H1 (cell line): ENCODE data around the gene IER5. TPM values are rescaled to one million over a fixed set of nuclear protein-coding genes. Genes with fewer than 3 reads are reported as not detected.
A peak's percentile ranks its signal among the peaks of the same experiment; 100 is the strongest.

ENCODE experiments used
- ASH2L ChIP-seq: fragments of 200-600, 300-600 bp; sonication (generic); IDR thresholded peaks from one replicate; pipeline ENCODE4 v1.7.1; 2017; ENCODE audit warnings: low read length
- BACH1 ChIP-seq: IDR thresholded peaks from 2 replicates; pipeline ENCODE4 v1.6.1; 2012; ENCODE audit warnings: low read length, improper control_type of control experiment
- BCL11A ChIP-seq, 2 experiments: IDR thresholded peaks; one replicate each; pipeline ENCODE4 v1.6.1; 2011; ENCODE audit warnings: low read depth in 2 of 2, low read length in 2 of 2, mild to moderate bottlenecking in 2 of 2
- CREB1 ChIP-seq: IDR thresholded peaks from 2 replicates; pipeline ENCODE4 v1.6.1; 2012; ENCODE audit warnings: inconsistent platforms
- JUND ChIP-seq: IDR thresholded peaks from 2 replicates; pipeline ENCODE4 v1.6.1; 2011; ENCODE audit warnings: mild to moderate bottlenecking, improper control_type of control experiment, low read length
- RNF2 ChIP-seq: fragments of 200-900, 300-1000 bp; sonication (generic); IDR thresholded peaks from 2 replicates; pipeline ENCODE4 v1.7.1; 2016; ENCODE audit warnings: borderline replicate concordance, low read depth, mild to moderate bottlenecking, antibody characterized with exemption, low read length; ENCODE audit not compliant: poor library complexity, severe bottlenecking; ENCODE audit errors: missing control alignments
- SRF ChIP-seq: IDR thresholded peaks from 2 replicates; pipeline ENCODE4 v1.6.1; 2011; ENCODE audit warnings: mild to moderate bottlenecking, low read depth, low read length, moderate library complexity
- polyA plus RNA-seq, 7 experiments: library from polyadenylated mRNA; depleted of rRNA in 3 of 7; stranded (reverse) in 5 of 7; unstranded in 2 of 7; fragments of >200 nt in 5 of 7; fragments of 200-250 nt in 2 of 7; gene quantifications; 1 replicate in 5 of 7; 2 replicates in 1 of 7; 4 replicates in 1 of 7; pipeline versions ENCODE4 v1.2.1 to v1.2.3, GENCODE V29; 2011 to 2013; ENCODE audit warnings: missing spikeins in 2 of 7, mixed read lengths in 2 of 7
- total RNA-seq: library from RNA; stranded (reverse); fragmentation: NEBNext Ultra II Directional; extraction: Animal tissue kit (Norgen Biotek cat#: 25700); gene quantifications from 2 replicates; pipeline ENCODE4 v1.2.1, GENCODE V29; 2021
- TF ChIP-seq, protein P1 (sequence below): fragments of 300-600 bp; sonication (generic); IDR thresholded peaks from 2 replicates; pipeline ENCODE4 v1.7.1; 2012; ENCODE audit warnings: low read length, moderate library complexity, mild to moderate bottlenecking, inconsistent platforms; ENCODE audit not compliant: insufficient replicate concordance

Gene IER5
- total and polyA plus RNA-seq, 2 of the 8 experiments (the other 6 are each of a cell fraction or from before 2014, with no cell fraction given): 3.5 to 7.7 TPM

GRCh38 chr1:181094416-181095212 is 6.1 kb downstream of the IER5 start (continued):
- TF ChIP-seq, protein P1, sequence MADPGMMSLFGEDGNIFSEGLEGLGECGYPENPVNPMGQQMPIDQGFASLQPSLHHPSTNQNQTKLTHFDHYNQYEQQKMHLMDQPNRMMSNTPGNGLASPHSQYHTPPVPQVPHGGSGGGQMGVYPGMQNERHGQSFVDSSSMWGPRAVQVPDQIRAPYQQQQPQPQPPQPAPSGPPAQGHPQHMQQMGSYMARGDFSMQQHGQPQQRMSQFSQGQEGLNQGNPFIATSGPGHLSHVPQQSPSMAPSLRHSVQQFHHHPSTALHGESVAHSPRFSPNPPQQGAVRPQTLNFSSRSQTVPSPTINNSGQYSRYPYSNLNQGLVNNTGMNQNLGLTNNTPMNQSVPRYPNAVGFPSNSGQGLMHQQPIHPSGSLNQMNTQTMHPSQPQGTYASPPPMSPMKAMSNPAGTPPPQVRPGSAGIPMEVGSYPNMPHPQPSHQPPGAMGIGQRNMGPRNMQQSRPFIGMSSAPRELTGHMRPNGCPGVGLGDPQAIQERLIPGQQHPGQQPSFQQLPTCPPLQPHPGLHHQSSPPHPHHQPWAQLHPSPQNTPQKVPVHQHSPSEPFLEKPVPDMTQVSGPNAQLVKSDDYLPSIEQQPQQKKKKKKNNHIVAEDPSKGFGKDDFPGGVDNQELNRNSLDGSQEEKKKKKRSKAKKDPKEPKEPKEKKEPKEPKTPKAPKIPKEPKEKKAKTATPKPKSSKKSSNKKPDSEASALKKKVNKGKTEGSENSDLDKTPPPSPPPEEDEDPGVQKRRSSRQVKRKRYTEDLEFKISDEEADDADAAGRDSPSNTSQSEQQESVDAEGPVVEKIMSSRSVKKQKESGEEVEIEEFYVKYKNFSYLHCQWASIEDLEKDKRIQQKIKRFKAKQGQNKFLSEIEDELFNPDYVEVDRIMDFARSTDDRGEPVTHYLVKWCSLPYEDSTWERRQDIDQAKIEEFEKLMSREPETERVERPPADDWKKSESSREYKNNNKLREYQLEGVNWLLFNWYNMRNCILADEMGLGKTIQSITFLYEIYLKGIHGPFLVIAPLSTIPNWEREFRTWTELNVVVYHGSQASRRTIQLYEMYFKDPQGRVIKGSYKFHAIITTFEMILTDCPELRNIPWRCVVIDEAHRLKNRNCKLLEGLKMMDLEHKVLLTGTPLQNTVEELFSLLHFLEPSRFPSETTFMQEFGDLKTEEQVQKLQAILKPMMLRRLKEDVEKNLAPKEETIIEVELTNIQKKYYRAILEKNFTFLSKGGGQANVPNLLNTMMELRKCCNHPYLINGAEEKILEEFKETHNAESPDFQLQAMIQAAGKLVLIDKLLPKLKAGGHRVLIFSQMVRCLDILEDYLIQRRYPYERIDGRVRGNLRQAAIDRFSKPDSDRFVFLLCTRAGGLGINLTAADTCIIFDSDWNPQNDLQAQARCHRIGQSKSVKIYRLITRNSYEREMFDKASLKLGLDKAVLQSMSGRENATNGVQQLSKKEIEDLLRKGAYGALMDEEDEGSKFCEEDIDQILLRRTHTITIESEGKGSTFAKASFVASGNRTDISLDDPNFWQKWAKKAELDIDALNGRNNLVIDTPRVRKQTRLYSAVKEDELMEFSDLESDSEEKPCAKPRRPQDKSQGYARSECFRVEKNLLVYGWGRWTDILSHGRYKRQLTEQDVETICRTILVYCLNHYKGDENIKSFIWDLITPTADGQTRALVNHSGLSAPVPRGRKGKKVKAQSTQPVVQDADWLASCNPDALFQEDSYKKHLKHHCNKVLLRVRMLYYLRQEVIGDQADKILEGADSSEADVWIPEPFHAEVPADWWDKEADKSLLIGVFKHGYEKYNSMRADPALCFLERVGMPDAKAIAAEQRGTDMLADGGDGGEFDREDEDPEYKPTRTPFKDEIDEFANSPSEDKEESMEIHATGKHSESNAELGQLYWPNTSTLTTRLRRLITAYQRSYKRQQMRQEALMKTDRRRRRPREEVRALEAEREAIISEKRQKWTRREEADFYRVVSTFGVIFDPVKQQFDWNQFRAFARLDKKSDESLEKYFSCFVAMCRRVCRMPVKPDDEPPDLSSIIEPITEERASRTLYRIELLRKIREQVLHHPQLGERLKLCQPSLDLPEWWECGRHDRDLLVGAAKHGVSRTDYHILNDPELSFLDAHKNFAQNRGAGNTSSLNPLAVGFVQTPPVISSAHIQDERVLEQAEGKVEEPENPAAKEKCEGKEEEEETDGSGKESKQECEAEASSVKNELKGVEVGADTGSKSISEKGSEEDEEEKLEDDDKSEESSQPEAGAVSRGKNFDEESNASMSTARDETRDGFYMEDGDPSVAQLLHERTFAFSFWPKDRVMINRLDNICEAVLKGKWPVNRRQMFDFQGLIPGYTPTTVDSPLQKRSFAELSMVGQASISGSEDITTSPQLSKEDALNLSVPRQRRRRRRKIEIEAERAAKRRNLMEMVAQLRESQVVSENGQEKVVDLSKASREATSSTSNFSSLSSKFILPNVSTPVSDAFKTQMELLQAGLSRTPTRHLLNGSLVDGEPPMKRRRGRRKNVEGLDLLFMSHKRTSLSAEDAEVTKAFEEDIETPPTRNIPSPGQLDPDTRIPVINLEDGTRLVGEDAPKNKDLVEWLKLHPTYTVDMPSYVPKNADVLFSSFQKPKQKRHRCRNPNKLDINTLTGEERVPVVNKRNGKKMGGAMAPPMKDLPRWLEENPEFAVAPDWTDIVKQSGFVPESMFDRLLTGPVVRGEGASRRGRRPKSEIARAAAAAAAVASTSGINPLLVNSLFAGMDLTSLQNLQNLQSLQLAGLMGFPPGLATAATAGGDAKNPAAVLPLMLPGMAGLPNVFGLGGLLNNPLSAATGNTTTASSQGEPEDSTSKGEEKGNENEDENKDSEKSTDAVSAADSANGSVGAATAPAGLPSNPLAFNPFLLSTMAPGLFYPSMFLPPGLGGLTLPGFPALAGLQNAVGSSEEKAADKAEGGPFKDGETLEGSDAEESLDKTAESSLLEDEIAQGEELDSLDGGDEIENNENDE: no peak
- TF ChIP-seq CREB1 (no peak), JUND (no peak), BACH1 (no peak), ASH2L (no peak), RNF2 (no peak), SRF (peak; percentile 92), BCL11A (IDR thresholded peaks at IDR 0.05; ENCODE audit: low read depth in 2 of 2, low read length in 2 of 2) (no peak)
